Measurements from ENCODE around the gene ARMC9. TPM values are rescaled to one million over a fixed set of nuclear protein-coding genes. Genes with fewer than 3 reads are reported as not detected.

The ARMC9 gene
- total RNA-seq, 1 donor from 2014 or later = 8.4 TPM

DNA sequence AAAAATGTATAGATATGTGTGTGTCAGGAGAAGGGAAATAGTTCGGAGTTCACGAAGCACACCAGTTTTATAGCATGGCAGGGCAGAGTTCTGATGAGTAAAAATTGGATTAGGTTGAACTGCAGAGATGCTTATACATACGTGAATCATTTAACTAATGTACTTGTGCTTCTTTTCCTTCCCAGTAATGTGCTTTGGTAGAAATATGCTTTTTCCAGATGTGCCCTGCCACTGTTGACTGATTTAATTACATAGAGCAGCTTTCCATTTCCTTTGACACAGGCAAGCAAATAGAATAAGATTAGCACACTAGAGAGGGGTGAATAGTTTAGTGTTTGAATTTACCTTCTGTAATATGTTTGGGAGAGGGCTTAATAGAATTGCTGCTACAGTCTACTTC is 28.9 kb upstream of the ARMC9 start:
- Histone ChIP-seq H3K4me3 (ENCODE audit: low read depth, low read length) (no peak overlapping the region), H3K36me3 (ENCODE audit: control insufficient read depth, insufficient read depth, low read length) (peaks cover 9% of the 10 kb centered on the region), H3K27me3 (ENCODE audit: control insufficient read depth, insufficient read depth, low read length) (no peaks in the 10 kb centered on the region)
- no peak for DNase-seq (ENCODE audit: low read depth)
- TF ChIP-seq, protein P1, sequence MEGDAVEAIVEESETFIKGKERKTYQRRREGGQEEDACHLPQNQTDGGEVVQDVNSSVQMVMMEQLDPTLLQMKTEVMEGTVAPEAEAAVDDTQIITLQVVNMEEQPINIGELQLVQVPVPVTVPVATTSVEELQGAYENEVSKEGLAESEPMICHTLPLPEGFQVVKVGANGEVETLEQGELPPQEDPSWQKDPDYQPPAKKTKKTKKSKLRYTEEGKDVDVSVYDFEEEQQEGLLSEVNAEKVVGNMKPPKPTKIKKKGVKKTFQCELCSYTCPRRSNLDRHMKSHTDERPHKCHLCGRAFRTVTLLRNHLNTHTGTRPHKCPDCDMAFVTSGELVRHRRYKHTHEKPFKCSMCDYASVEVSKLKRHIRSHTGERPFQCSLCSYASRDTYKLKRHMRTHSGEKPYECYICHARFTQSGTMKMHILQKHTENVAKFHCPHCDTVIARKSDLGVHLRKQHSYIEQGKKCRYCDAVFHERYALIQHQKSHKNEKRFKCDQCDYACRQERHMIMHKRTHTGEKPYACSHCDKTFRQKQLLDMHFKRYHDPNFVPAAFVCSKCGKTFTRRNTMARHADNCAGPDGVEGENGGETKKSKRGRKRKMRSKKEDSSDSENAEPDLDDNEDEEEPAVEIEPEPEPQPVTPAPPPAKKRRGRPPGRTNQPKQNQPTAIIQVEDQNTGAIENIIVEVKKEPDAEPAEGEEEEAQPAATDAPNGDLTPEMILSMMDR (IDR thresholded peaks at IDR 0.05; ENCODE audit: insufficient read depth, low read length, severe bottlenecking) = no peak
- no peak for FAIRE-seq

DNA sequence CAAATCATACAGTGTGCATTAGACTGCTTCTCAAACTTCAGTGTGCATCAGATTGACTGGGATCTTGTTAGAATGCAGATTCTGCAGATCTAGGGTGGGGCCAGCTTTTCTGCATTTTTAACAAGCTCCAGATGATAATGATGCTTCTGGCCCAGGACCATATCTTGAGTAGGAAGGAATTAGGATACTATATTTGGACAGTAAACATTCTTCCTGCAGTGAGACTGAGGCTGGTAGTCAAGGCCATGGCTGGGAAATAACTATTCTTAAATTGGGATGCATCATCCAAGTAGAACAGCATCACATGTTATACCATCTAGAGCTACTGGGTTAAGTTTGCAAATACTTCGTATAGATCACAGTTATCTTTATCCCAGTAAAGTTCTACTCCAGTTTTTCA is 28.4 kb upstream of the ARMC9 start:
- FAIRE-seq = no peak
- peaks cover 8% of the 10 kb centered on the region for H3K36me3 ChIP-seq (ENCODE audit: control insufficient read depth, insufficient read depth, low read length)
- DNase-seq (ENCODE audit: low read depth) = no peak
- TF ChIP-seq, protein P1 (IDR thresholded peaks at IDR 0.05; ENCODE audit: insufficient read depth, low read length, severe bottlenecking) = no peak
- no peak overlapping the region for H3K4me3 ChIP-seq (ENCODE audit: low read depth, low read length)
- H3K27me3 ChIP-seq (ENCODE audit: control insufficient read depth, insufficient read depth, low read length) = no peaks in the 10 kb centered on the region

DNA sequence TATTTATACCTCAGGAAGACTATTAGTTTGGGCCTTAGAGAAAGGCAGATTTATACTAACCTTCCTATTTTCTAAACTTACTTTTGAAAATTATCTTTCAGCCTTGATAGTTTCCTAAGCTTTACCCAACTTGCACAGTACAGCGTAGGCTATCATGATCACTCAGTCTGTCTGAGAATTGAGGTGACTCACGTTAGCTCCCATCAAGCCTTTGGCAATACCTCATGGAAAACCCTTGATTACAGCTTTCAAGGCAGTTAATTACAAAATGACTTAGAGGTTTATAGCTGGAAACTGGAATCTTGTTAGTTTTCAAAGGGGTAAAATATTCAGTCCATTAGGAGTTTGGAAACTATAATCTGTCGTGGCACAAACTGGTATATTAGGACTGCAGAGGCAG is 26.4 kb upstream of the ARMC9 start:
- TF ChIP-seq, protein P1 (IDR thresholded peaks at IDR 0.05; ENCODE audit: insufficient read depth, low read length, severe bottlenecking) = no peak
- FAIRE-seq = no peak
- DNase-seq (ENCODE audit: low read depth) = no peak
- H3K4me3 ChIP-seq (ENCODE audit: low read depth, low read length) = no peak overlapping the region
- no peaks in the 10 kb centered on the region for H3K27me3 ChIP-seq (ENCODE audit: control insufficient read depth, insufficient read depth, low read length)
- H3K36me3 ChIP-seq (ENCODE audit: control insufficient read depth, insufficient read depth, low read length) = peaks cover 5% of the 10 kb centered on the region

DNA sequence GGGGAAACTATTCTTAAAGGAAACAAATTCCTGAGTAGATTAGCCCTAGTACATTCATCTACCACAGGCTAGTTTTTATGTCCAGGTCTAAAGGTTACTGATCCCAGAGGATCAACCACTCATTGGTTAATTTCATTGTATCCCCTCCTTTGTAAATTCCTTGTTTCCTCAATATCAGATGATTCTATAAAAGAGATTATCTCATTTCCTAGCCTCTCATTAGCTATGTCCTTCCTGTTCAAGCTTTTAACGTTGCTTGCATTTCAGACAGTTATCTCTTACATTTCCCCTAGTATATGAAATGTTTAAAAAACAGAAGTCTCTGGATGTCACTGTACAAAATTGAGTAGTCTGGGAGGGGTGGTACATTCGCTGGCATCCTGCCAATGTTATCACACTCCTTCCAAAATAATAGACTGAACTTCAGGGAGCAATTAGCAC is 24.2 kb upstream of the ARMC9 start:
- TF ChIP-seq, protein P1 (IDR thresholded peaks at IDR 0.05; ENCODE audit: insufficient read depth, low read length, severe bottlenecking) = no peak
- Histone ChIP-seq H3K27me3 (ENCODE audit: control insufficient read depth, insufficient read depth, low read length) (no peaks in the 10 kb centered on the region), H3K36me3 (ENCODE audit: control insufficient read depth, insufficient read depth, low read length) (peaks cover 2% of the 10 kb centered on the region), H3K4me3 (ENCODE audit: low read depth, low read length) (no peak overlapping the region)
- FAIRE-seq (no peak), DNase-seq (ENCODE audit: low read depth) (no peak)

DNA sequence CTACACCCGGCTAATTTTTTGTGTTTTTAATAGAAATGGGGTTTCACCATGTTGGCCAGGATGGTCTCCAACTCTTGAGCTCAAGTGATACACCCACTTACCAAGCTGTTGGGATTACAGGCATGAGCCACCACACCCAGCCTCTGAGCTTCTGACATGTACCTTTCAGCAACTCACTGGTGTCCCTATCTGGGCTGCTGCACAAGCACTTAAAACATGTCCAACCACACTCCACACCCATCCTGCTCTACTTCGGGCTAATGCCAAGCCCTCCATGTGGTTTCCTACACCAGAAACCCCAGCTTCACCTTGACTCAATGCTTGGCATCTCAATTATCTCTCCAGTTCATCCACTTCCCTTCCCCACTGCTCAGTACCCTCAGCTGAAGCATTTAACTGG is 22.4 kb upstream of the ARMC9 start:
- TF ChIP-seq, protein P1 (IDR thresholded peaks at IDR 0.05; ENCODE audit: insufficient read depth, low read length, severe bottlenecking) = no peak
- no peak for DNase-seq (ENCODE audit: low read depth)
- FAIRE-seq = no peak
- H3K27me3 ChIP-seq (ENCODE audit: control insufficient read depth, insufficient read depth, low read length) = no peaks in the 10 kb centered on the region
- no peak overlapping the region for H3K4me3 ChIP-seq (ENCODE audit: low read depth, low read length)
- H3K36me3 ChIP-seq (ENCODE audit: control insufficient read depth, insufficient read depth, low read length) = no peaks in the 10 kb centered on the region
